Measurements from ENCODE around the gene SSUH2. TPM values are rescaled to one million over a fixed set of nuclear protein-coding genes. Genes with fewer than 3 reads are reported as not detected.

SSUH2 gene
- total RNA-seq, 1 experiment from 2014 or later: 0.11 TPM

DNA sequence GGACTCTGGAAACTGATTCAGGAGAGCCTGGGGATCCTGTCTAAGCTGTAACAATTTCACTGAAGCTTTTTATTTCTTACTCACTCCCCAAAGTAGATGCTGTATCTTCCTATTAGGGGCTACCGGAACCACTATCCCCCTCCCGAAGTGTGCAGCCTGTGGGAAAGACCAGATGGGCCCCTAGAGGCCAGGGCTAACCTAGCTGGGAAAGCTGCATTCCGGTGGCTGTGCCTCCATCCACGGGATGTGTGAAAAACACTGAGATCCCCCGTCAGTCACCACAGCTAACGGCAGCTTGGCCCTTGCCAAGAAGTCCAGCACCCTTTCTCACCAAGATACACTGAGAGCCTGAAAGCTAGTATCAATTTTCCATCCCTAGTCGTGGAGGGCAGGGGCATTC, 3.1 kb downstream of the SSUH2 start:
- H3K9me3 ChIP-seq (replicated peaks): no peaks in the 10 kb centered on the region
- H3K4me1 ChIP-seq (replicated peaks): no peaks in the 10 kb centered on the region
- H3K27ac ChIP-seq: no peak overlapping the region
- no peak overlapping the region for H3K4me3 ChIP-seq
- H3K36me3 ChIP-seq: no peaks in the 10 kb centered on the region
- H3K27me3 ChIP-seq (replicated peaks): no peaks in the 10 kb centered on the region
- DNase-seq (ENCODE audit: low read depth in 1 of 2, low spot score in 2 of 2): no peak

DNA sequence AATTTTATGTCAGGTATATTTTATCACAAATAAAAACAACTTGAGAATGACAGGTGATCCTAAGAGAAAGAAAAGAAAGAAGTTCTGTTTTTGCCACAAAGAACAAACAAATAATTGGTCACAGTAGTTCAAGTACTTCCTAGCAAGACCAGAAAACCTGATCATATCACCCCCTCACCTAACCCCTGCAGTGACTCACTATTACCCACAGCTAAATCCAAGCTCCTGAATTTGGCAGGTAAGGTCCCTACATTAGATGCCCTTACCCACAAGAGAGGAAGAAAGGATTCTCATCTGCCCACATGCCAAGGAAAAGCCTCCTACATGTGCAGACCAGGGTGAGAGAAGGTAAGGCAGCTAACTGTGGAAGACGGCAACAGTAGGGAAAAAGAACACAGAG, 4.4 kb downstream of the SSUH2 start:
- no peaks in the 10 kb centered on the region for H3K27me3 ChIP-seq (replicated peaks)
- no peak overlapping the region for H3K4me3 ChIP-seq
- H3K9me3 ChIP-seq (replicated peaks): no peaks in the 10 kb centered on the region
- no peak for DNase-seq (ENCODE audit: low read depth in 1 of 2, low spot score in 2 of 2)
- H3K4me1 ChIP-seq (replicated peaks): no peaks in the 10 kb centered on the region
- H3K27ac ChIP-seq: no peak overlapping the region
- no peaks in the 10 kb centered on the region for H3K36me3 ChIP-seq

DNA sequence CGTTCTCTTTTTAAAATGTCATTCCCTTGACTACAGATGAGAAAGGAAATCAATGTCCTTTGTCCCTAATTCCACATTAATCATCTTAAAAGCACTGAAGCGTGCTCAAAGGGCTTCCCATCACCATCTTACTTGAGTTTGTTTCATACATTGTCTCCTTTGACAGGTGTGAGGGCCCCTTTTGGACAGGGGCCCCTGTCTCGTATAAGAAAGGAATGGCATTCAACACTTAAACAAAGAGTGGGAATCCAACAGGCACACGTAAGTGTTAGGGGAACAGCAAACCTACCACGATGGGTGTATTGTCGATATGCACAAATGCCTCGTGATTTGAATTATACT, 5.0 kb downstream of the SSUH2 start:
- no peak for DNase-seq (ENCODE audit: low read depth in 1 of 2, low spot score in 2 of 2)
- Histone ChIP-seq H3K4me1 (replicated peaks) (no peaks in the 10 kb centered on the region), H3K4me3 (no peak overlapping the region), H3K27me3 (replicated peaks) (no peaks in the 10 kb centered on the region), H3K36me3 (no peaks in the 10 kb centered on the region), H3K27ac (no peak overlapping the region), H3K9me3 (replicated peaks) (no peaks in the 10 kb centered on the region)

DNA sequence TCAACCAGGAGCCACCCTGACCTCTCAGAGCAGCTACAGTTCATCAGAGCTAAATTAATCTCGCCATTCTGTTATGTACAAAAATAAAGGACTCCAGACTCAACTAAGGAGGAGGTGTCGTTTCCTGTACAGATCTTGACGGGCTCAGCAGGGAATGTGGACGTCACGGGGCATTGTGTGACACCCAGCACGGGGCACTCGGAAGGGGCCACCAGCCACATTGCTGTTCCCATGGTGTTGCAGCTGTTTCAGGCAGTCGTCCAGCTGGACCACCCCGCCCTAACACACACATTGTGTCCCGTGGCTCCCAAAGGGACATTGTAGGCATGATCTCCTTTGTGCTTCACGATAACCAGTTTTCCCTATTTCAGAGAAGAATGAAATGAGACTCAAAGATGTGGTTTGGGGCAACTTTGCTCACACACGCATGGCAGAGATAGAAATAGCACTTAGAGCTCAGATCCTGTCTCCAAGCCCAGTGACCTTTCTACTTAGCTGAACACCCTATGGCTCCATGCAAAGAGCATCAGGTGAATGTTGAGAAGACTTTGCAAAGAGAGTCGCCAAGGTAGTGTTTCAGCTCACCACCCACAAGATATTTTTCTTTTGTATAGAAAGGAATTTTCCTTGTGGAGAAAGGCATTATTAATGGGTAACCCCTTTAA, 5.5 kb downstream of the SSUH2 start:
- no peak overlapping the region for H3K27ac ChIP-seq
- DNase-seq (ENCODE audit: low read depth in 1 of 2, low spot score in 2 of 2): no peak
- no peaks in the 10 kb centered on the region for H3K36me3 ChIP-seq
- no peaks in the 10 kb centered on the region for H3K9me3 ChIP-seq (replicated peaks)
- no peaks in the 10 kb centered on the region for H3K27me3 ChIP-seq (replicated peaks)
- H3K4me1 ChIP-seq (replicated peaks): no peaks in the 10 kb centered on the region
- H3K4me3 ChIP-seq: no peak overlapping the region

DNA sequence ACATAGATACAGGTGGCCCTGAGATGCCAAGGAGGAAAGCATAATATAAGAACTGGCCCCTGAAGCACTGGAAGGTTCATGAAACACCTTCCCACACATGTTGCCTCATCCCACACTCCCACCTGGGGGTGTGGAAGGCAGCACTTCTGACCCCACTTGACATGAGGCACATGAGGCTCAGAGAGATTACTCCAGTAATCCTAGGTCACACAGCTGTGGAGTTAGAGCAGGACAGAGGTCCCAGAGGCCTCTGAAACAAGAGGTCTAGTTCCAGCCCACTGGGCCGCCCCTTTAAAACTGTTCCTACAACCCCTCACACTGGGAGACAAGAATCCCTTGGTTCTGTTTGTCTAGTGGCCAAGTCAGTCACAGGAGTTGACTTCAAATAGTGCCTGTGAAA, 7.2 kb downstream of the SSUH2 start:
- Histone ChIP-seq H3K27me3 (replicated peaks) (no peaks in the 10 kb centered on the region), H3K9me3 (replicated peaks) (no peaks in the 10 kb centered on the region), H3K36me3 (no peaks in the 10 kb centered on the region), H3K4me3 (no peak overlapping the region), H3K4me1 (replicated peaks) (no peaks in the 10 kb centered on the region), H3K27ac (no peak overlapping the region)
- no peak for DNase-seq (ENCODE audit: low read depth in 1 of 2, low spot score in 2 of 2)

DNA sequence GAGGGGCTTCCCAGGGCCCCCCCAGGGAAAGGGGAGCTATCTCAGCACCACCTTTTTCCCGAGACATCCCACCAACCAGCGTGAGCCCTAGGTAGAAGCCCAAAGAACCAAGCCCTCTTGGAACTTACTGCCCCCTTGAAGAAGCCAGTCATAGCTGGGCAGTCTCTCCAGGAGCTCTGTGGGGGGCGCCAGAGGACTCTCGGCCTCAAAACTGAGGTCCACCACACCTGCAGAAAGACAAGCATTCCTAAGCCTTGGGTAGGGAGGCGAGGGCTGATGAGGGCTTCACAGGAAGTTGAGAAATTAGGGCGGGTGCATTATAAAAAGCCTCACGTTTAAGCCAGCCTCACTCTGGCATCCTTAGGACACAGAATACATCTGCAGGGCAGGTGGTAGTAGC, 9.0 kb downstream of the SSUH2 start:
- Histone ChIP-seq H3K36me3 (no peaks in the 10 kb centered on the region), H3K4me1 (replicated peaks) (no peaks in the 10 kb centered on the region), H3K9me3 (replicated peaks) (no peaks in the 10 kb centered on the region), H3K27me3 (replicated peaks) (no peaks in the 10 kb centered on the region), H3K27ac (no peak overlapping the region), H3K4me3 (no peak overlapping the region)
- DNase-seq (ENCODE audit: low read depth in 1 of 2, low spot score in 2 of 2): no peak

DNA sequence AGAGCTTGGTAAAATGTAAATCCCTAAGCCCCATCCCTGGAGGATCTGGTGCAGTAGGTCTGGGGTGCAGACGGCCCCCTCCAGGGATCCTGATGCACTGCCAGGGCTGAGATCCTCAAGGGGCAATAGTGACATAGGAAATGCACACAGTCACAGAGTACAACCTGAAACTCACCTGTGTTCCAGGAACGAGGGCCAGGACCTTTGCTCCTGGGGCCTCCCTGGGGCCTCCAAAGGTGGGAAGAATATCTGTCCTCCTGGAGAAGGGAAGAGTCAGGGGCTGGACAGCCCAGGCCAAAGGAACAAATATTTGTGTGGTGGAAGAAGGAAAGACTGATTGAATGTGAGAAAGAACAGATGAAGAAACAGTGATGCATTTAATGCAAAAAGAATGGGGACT, 9.5 kb downstream of the SSUH2 start:
- Histone ChIP-seq H3K4me1 (replicated peaks) (peaks cover under 1% of the 10 kb centered on the region; the same call in 1 of the 2 replicates), H3K27ac (no peak overlapping the region), H3K4me3 (no peak overlapping the region), H3K27me3 (replicated peaks) (no peaks in the 10 kb centered on the region), H3K36me3 (no peaks in the 10 kb centered on the region), H3K9me3 (replicated peaks) (no peaks in the 10 kb centered on the region)
- no peak for DNase-seq (ENCODE audit: low read depth in 1 of 2, low spot score in 2 of 2)

DNA sequence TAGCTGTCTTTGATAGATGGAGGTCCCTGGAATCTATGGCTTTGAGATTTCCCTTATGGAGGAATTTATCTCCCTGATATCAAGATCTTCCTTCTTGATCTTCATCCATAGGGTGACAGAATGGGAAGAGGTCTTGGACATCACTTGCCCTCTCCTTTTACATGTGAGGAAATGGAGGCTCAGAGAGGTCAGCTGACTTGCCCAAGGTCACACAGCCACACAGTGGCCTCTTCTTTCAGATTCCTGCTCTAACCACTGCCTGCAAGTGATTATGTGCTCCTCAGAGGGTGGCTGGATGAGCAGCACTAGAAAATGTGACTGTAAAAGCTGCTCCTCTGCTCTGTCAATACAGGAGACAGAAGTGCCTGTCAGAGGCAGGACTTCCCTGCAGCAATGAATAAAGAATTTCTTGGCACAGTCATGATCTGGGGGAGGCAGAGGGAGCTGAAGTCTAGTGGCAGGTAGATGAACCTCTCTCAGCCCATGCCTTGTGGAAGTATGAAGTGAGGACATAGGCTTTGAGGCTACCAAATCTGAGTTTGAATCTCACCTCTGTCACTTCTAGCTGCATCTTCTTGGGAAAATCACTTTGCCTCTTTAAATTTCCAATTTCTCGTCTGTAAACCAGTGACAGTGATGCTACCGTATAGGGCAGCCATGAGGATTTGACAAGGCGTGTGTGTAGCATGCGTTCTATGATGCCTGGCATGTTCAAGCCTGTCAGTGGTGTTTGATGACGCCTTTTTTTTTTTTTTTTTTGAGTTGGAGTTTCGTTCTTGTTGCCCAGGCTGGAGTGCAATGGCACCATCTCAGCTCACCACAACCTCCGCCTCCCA, 12.0 kb downstream of the SSUH2 start:
- no peaks in the 10 kb centered on the region for H3K27me3 ChIP-seq (replicated peaks)
- H3K4me1 ChIP-seq (replicated peaks): peaks cover 16% of the 10 kb centered on the region
- H3K36me3 ChIP-seq: no peaks in the 10 kb centered on the region
- DNase-seq (ENCODE audit: low read depth in 1 of 2, low spot score in 2 of 2): no peak
- H3K27ac ChIP-seq: no peak overlapping the region
- no peaks in the 10 kb centered on the region for H3K9me3 ChIP-seq (replicated peaks)
- H3K4me3 ChIP-seq: no peak overlapping the region

DNA sequence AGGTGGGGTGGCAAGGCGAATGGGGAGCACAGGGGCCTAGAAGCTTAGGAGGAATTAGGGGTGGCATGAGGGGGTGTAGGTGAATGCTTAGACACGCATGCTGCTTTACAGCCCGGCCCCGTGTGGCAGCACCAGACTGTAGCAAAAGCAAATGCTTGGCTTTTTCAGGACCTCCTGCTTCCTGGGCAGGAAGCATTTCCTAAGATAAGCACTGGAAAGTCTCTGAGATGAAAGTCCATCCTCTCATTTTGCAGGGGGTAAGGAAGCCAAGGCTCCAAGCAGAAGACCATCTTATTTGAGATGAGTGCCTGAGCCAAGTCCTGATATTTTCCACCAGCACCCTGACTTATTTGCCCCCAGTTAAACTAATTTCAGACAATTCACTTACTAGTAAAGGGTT, 12.9 kb downstream of the SSUH2 start:
- no peak overlapping the region for H3K4me3 ChIP-seq
- no peaks in the 10 kb centered on the region for H3K9me3 ChIP-seq (replicated peaks)
- H3K36me3 ChIP-seq: no peaks in the 10 kb centered on the region
- DNase-seq (ENCODE audit: low read depth in 1 of 2, low spot score in 2 of 2): no peak
- no peaks in the 10 kb centered on the region for H3K27me3 ChIP-seq (replicated peaks)
- peaks cover 16% of the 10 kb centered on the region for H3K4me1 ChIP-seq (replicated peaks)
- H3K27ac ChIP-seq: no peak overlapping the region

DNA sequence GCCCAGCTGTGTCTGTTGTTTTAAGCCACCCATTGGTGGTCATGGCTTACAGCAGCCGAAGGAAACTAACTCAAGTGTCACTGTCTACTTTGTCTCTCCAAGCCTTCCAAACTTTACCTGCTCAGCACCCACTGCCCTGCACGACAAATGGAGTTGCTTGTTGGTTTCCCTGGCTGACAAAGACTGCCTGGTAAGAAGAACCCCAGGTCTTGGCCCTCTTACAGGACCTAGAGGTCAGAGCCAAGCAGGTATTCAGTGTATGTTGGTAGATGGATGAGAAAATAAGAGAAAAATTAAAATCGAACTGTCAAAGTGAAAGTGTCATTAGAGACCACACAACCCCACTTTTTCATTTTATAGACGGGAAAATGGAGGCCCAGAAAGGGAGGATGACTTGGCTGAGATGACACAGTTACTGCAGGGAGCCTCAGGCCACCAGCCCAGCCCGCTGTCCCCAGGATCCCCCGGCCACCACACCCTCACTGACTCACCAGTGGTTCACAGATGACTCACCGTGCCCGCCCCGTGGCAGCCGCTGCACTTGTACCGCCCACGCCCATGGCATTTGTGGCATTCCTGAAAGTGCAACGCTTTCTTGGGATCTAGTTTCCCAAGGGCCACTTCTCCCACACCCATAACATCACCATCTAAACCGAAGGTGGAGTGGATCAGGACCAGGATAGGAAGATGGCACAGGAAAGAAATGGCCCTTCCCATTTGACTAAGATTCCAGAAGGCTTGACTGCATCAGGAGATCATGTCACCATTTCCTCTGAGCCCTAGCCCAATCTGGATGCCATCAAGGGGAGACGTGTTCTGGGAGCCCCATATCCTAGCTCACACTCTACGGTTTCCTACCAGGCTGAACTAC, 15.2 kb downstream of the SSUH2 start:
- no peaks in the 10 kb centered on the region for H3K9me3 ChIP-seq (replicated peaks)
- H3K4me3 ChIP-seq: no peak overlapping the region
- H3K27ac ChIP-seq: peak overlapping the region; percentile 85
- peaks cover 16% of the 10 kb centered on the region for H3K4me1 ChIP-seq (replicated peaks)
- peak; percentile 80 to 94 for DNase-seq (ENCODE audit: low read depth in 1 of 2, low spot score in 2 of 2)
- no peaks in the 10 kb centered on the region for H3K36me3 ChIP-seq
- H3K27me3 ChIP-seq (replicated peaks): no peaks in the 10 kb centered on the region

DNA sequence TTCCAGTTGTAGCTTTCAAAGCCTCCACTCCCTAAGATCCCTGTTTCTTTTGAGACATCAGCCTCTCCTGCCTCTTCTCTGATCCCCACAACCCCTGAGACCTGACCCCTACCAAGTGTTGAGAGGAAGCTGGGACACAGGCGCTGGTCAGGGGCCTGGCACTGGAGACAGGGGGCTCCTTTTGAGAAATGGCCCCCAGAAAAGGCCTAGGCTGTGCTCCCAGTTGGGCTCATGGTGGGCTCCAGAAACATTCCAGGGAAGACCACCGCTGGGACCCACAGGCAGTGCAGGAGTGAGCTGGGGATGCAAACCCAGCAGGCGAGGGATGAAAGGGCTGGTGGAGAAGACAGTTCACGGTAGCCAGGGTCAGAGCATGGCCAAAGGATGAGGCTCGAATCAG, 16.6 kb downstream of the SSUH2 start:
- no peaks in the 10 kb centered on the region for H3K27me3 ChIP-seq (replicated peaks)
- no peak overlapping the region for H3K27ac ChIP-seq
- H3K9me3 ChIP-seq (replicated peaks): no peaks in the 10 kb centered on the region
- H3K4me1 ChIP-seq (replicated peaks): peaks cover 16% of the 10 kb centered on the region
- no peaks in the 10 kb centered on the region for H3K36me3 ChIP-seq
- H3K4me3 ChIP-seq: no peak overlapping the region
- DNase-seq (ENCODE audit: low read depth in 1 of 2, low spot score in 2 of 2): no peak

DNA sequence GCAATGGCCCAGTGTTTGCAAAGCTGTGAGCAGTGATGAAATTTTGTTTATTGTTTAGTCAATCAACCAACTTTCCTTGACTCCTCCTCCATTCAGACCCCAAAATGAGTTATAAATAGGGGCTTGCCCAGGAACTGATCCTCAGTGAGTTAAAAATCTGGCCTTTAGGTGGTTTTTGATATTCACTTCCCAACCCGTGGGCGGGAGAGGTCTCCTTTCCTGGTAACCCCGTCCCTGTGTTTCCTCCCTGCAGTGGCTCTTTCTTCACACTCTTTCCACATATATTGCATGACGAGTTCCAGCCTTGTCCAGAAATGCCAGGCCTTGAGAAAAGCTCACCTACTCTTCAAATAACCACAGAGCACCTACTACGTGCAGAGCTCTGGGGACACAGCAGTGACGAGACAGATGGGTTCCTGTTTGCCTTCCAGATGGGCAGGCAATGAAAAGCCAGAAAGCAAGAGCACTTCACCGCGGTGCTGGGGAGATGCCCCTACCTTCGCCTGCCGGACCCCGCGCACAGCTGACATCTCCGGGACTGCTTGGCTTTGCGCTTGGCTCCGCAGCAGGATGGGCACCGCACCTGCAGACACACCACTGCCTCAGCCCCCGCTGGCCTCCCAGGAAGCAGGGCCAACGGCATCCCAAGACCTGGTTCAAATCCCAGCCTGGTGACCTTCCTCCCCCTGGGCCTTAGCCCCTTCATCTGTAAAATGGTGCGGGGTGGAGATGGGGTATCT, 17.2 kb downstream of the SSUH2 start:
- H3K27me3 ChIP-seq (replicated peaks): no peaks in the 10 kb centered on the region
- no peak for DNase-seq (ENCODE audit: low read depth in 1 of 2, low spot score in 2 of 2)
- H3K9me3 ChIP-seq (replicated peaks): no peaks in the 10 kb centered on the region
- H3K4me1 ChIP-seq (replicated peaks): peaks cover 16% of the 10 kb centered on the region
- no peak overlapping the region for H3K27ac ChIP-seq
- no peaks in the 10 kb centered on the region for H3K36me3 ChIP-seq
- no peak overlapping the region for H3K4me3 ChIP-seq

DNA sequence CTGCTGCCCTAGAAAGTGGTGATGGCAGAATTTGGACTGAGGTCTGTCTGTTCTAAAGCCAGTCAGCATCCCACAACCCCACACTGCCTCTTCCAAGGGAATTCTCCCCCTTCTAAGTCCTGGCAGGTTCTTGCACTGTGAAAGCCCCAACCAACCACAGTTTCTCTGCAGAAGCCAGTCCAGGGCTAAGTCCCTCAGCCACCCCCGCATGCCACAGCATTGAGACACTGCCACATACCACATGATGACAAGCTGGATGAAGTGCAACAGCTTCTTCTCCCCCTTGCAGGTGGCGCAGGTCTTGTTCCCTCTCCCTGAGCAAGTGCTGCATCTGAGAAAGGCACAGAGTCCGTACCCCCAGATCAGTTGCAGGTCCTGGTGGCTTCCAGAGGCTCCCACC, 18.6 kb downstream of the SSUH2 start:
- Histone ChIP-seq H3K9me3 (replicated peaks) (no peaks in the 10 kb centered on the region), H3K27ac (no peak overlapping the region), H3K27me3 (replicated peaks) (no peaks in the 10 kb centered on the region), H3K4me3 (no peak overlapping the region), H3K36me3 (no peaks in the 10 kb centered on the region), H3K4me1 (replicated peaks) (peaks cover 16% of the 10 kb centered on the region)
- no peak for DNase-seq (ENCODE audit: low read depth in 1 of 2, low spot score in 2 of 2)
